HG03064 (cell line): ENCODE results near the gene NME2.

Source experiments
- ATAC-seq: cut with Tn5 transposase; IDR thresholded peaks from one replicate; pipeline ENCODE4 v1.9.1; 2021; ENCODE audit warnings: low read depth; ENCODE audit not compliant: unreplicated experiment

Gene NME2

GRCh38 chr17:51197754-51198153, 31.5 kb downstream of the NME2 start:
- ATAC-seq = no peak

- ATAC-seq = no peak
Observed at GRCh38 chr17:51200295-51200694, 34.1 kb downstream of the NME2 start.

- no peak for ATAC-seq
Observed at GRCh38 chr17:51200846-51201245, 34.6 kb downstream of the NME2 start.

- ATAC-seq = no peak
Observed at GRCh38 chr17:51203838-51204237, 37.6 kb downstream of the NME2 start.

GRCh38 chr17:51214920-51215319, 48.7 kb downstream of the NME2 start:
- ATAC-seq = no peak

- ATAC-seq = no peak
Observed at GRCh38 chr17:51217946-51218345, 51.7 kb downstream of the NME2 start.

GRCh38 chr17:51221322-51221721, 55.1 kb downstream of the NME2 start:
- ATAC-seq = no peak
